ENCODE results near the gene PHF21A. TPM values are rescaled to one million over a fixed set of nuclear protein-coding genes. Genes with fewer than 3 reads are reported as not detected.

PHF21A gene
- total RNA-seq, 2 donors from 2014 or later, result 47.2 to 53.9 TPM

GRCh38 chr11:45993531-45994001 lies 127.7 kb downstream of the PHF21A start:
- 89 to 92% methylated on average over 6 of the region's 6 CpGs for WGBS, 2 experiments (ENCODE audit: insufficient coverage in 1 of 2, insufficient read length in 1 of 2)
- no peaks in the 10 kb centered on the region for H3K27me3 Mint-ChIP-seq (ENCODE audit: insufficient read depth)
- H3K27ac ChIP-seq (ENCODE audit: low read depth, low read length), result no peak overlapping the region
- no peaks in the 10 kb centered on the region for H3K9me3 Mint-ChIP-seq
- H3K27me3 ChIP-seq (ENCODE audit: control insufficient read depth, insufficient read depth, low read length, poor library complexity, severe bottlenecking), result no peaks in the 10 kb centered on the region
- no peak overlapping the region for H3K4me3 ChIP-seq (ENCODE audit: low read length)
- no peak overlapping the region for H3K4me3 Mint-ChIP-seq
- DNase-seq, result peak; percentile 54
- peak overlapping the region; percentile 74 for H3K27ac Mint-ChIP-seq
- peaks cover 6% of the 10 kb centered on the region for H3K4me1 ChIP-seq (ENCODE audit: control insufficient read depth, insufficient read depth, low read length)
- no peak overlapping the region for H3K9ac ChIP-seq (ENCODE audit: extremely low read depth, low read length, poor library complexity, severe bottlenecking)
- H3K9me3 ChIP-seq (ENCODE audit: control insufficient read depth, low read length), result no peaks in the 10 kb centered on the region
- no peaks in the 10 kb centered on the region for H3K36me3 ChIP-seq (ENCODE audit: control insufficient read depth, insufficient read depth, low read length)
- no peak for TF ChIP-seq CTCF (conservative IDR thresholded peaks at IDR 0.05)
- H3K36me3 Mint-ChIP-seq (ENCODE audit: low read depth), result no peaks in the 10 kb centered on the region
- peaks cover 30% of the 10 kb centered on the region for H3K4me1 Mint-ChIP-seq

GRCh38 chr11:45988921-45989320 lies 132.3 kb downstream of the PHF21A start:
- H3K27ac Mint-ChIP-seq, result no peak overlapping the region
- TF ChIP-seq CTCF (conservative IDR thresholded peaks at IDR 0.05), result no peak
- H3K9me3 ChIP-seq (ENCODE audit: control insufficient read depth, low read length), result no peaks in the 10 kb centered on the region

GRCh38 chr11:45985212-45985611 lies 136.0 kb downstream of the PHF21A start:
- no peaks in the 10 kb centered on the region for H3K36me3 Mint-ChIP-seq (ENCODE audit: low read depth)
- no peak for DNase-seq
- no peaks in the 10 kb centered on the region for H3K9me3 Mint-ChIP-seq
- Histone ChIP-seq H3K9me3 (ENCODE audit: control insufficient read depth, low read length) (no peaks in the 10 kb centered on the region), H3K27ac (ENCODE audit: low read depth, low read length) (no peak overlapping the region), H3K27me3 (ENCODE audit: control insufficient read depth, insufficient read depth, low read length, poor library complexity, severe bottlenecking) (no peaks in the 10 kb centered on the region), H3K4me1 (ENCODE audit: control insufficient read depth, insufficient read depth, low read length) (peaks cover 6% of the 10 kb centered on the region), H3K36me3 (ENCODE audit: control insufficient read depth, insufficient read depth, low read length) (no peaks in the 10 kb centered on the region), H3K9ac (ENCODE audit: extremely low read depth, low read length, poor library complexity, severe bottlenecking) (no peak overlapping the region), H3K4me3 (ENCODE audit: low read length) (no peak overlapping the region)
- no peak for TF ChIP-seq CTCF (conservative IDR thresholded peaks at IDR 0.05)
- H3K27me3 Mint-ChIP-seq (ENCODE audit: insufficient read depth), result no peaks in the 10 kb centered on the region
- H3K27ac Mint-ChIP-seq, result peak overlapping the region; percentile 27
- H3K4me1 Mint-ChIP-seq, result peaks cover 19% of the 10 kb centered on the region
- no peak overlapping the region for H3K4me3 Mint-ChIP-seq
- 100% methylated on average over 1 of the region's 1 CpG; no CpG with 5 or more reads in 1 of the 2 experiments for WGBS, 2 experiments (ENCODE audit: insufficient coverage in 1 of 2, insufficient read length in 1 of 2)

More at GRCh38 chr11:45988921-45989320, 132.3 kb downstream of the PHF21A start:
- H3K27me3 ChIP-seq (ENCODE audit: control insufficient read depth, insufficient read depth, low read length, poor library complexity, severe bottlenecking), result no peaks in the 10 kb centered on the region
- no peak overlapping the region for H3K9ac ChIP-seq (ENCODE audit: extremely low read depth, low read length, poor library complexity, severe bottlenecking)
- H3K36me3 Mint-ChIP-seq (ENCODE audit: low read depth), result no peaks in the 10 kb centered on the region
- no peak overlapping the region for H3K4me3 Mint-ChIP-seq
- H3K4me3 ChIP-seq (ENCODE audit: low read length), result no peak overlapping the region
- WGBS, 2 experiments (ENCODE audit: insufficient coverage in 1 of 2, insufficient read length in 1 of 2), result 92 to 100% methylated on average over 1 of the region's 1 CpG
- H3K27ac ChIP-seq (ENCODE audit: low read depth, low read length), result no peak overlapping the region
- H3K4me1 Mint-ChIP-seq, result peaks cover 10% of the 10 kb centered on the region
- H3K9me3 Mint-ChIP-seq, result no peaks in the 10 kb centered on the region
- no peaks in the 10 kb centered on the region for H3K36me3 ChIP-seq (ENCODE audit: control insufficient read depth, insufficient read depth, low read length)
- H3K27me3 Mint-ChIP-seq (ENCODE audit: insufficient read depth), result no peaks in the 10 kb centered on the region
- DNase-seq, result no peak
- peaks cover 6% of the 10 kb centered on the region for H3K4me1 ChIP-seq (ENCODE audit: control insufficient read depth, insufficient read depth, low read length)
